Measurements from ENCODE around the gene BACE2.

DNA sequence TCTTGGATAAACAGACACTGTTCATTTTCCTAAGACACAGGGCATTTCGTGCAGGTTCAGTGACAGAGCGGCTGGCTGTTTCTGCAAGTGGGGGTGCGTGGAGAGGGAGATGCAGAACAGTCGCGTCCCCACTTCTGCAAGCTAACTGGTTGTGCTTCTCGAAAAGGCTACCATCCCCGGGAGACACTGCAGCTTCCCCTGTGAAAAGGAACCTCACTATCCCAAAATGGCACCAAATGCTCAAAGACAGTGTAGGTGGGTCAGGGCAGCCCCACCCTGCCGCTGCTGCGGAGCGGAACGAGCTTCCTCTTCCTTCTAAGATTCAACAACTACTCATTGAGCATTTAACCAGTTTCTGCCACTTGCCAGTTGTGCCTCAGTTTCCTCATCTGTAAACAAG lies 19.2 kb upstream of the BACE2 start:
- TF ChIP-seq, protein P1, sequence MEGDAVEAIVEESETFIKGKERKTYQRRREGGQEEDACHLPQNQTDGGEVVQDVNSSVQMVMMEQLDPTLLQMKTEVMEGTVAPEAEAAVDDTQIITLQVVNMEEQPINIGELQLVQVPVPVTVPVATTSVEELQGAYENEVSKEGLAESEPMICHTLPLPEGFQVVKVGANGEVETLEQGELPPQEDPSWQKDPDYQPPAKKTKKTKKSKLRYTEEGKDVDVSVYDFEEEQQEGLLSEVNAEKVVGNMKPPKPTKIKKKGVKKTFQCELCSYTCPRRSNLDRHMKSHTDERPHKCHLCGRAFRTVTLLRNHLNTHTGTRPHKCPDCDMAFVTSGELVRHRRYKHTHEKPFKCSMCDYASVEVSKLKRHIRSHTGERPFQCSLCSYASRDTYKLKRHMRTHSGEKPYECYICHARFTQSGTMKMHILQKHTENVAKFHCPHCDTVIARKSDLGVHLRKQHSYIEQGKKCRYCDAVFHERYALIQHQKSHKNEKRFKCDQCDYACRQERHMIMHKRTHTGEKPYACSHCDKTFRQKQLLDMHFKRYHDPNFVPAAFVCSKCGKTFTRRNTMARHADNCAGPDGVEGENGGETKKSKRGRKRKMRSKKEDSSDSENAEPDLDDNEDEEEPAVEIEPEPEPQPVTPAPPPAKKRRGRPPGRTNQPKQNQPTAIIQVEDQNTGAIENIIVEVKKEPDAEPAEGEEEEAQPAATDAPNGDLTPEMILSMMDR (IDR thresholded peaks at IDR 0.05) = no peak
- no peak for TF ChIP-seq EZH2 (IDR thresholded peaks at IDR 0.05; ENCODE audit: borderline replicate concordance, insufficient read depth, low read depth, low read length, poor library complexity, severe bottlenecking)
